Melanocyte of skin (primary cell): ENCODE measurements around the gene C12orf76. TPM values are rescaled to one million over a fixed set of nuclear protein-coding genes. Genes with fewer than 3 reads are reported as not detected.

Experiments used
- small RNA-seq, 2 donors: library from RNA; depleted of rRNA; stranded (forward); fragments of <200 nt; gene quantifications; one replicate each; pipeline ENCODE3, GENCODE V24; 2012
- total RNA-seq, 2 donors: library from RNA; depleted of rRNA; stranded (reverse); fragments of >200 nt; gene quantifications; 2 replicates each; pipeline ENCODE4 v1.2.3, GENCODE V29; 2012

Gene C12orf76, protein sequence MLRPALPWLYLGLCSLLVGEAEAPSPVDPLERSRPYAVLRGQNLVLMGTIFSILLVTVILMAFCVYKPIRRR
- 10 to 100 TPM in 1 of 2 donors, 1 to 10 TPM in 1; 8.7 to 14.8 TPM for total RNA-seq

DNA sequence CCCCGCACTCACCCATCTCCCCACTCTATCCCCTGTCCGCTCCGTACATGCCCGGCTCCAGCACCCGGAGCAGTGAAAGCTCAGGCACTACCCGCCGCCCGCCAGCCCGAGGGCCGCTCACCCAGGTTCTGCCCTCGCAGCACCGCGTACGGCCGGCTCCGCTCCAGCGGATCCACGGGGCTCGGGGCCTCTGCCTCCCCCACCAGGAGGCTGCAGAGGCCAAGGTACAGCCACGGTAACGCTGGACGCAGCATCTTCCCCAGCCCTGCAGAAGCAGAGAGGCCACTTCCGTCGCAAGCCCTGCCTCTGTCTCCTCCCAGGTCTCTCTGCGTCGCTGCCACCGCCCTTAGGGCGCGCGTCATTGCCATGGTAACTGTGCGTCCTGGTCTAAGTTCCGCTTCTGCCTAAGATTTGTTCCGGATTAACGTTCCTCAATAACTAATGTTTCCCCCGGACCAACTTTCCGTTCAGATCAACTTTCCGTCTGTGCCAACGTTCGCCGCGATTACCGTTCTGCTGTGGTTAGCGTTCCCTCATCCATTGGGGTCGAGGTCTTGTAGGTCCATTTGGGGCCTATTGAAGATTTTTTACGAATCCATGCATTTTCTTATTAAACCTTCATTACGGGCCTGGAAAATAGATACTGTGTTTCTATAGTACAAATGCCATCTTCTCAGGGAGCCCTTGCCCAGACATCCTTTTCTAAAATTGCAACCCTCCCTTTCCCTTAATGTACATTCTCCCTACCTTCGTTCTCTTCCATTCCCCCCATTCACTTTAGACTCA lies at the start of gene C12orf76:
Gene C12orf76 (minus strand): TSS at position 281 of the 786 bp plus-strand sequence. CDS start 27 bp downstream, at position 254.

DNA sequence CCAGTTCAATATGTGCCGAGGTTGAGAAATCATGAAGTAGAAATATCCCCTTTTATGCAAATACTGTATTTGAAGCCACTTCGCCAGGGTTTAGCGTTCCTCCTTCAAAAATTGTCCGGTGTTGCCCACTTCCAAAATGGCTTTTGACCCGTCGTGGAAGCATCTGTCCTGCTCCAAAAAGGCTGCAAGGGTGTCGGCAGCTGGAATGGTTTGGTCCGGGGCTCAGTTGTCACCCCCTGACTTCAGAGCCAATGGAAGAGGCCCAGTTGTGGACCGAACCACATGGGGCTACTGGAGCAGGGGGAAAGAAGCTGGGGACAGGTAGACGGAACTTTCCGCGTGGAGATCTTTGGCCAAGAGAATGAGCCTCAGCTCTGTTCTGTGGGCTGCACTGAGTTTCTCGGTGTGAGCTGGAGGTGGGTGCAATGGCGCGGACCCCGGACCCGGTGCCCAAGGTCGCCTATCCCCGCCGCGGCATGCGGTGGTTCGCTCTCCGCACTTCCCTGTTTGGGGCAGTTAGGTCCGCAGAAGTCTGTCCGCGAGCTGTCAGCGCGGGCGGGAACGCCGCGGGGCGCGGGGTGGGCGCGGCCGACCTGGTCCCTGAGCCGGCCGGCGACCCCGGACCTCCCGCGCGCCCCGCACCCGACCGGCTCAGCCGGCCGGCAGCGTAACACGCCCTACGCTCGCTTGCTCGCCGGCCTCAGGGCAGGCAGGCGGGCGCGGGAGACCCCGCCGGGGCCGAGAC lies 49.2 kb downstream of the C12orf76 start, which contains the start of gene ANKRD13A:
Gene ANKRD13A (plus strand): TSS at position 527 of the 745 bp plus-strand sequence. CDS start 259 bp downstream, outside the sequence.

DNA sequence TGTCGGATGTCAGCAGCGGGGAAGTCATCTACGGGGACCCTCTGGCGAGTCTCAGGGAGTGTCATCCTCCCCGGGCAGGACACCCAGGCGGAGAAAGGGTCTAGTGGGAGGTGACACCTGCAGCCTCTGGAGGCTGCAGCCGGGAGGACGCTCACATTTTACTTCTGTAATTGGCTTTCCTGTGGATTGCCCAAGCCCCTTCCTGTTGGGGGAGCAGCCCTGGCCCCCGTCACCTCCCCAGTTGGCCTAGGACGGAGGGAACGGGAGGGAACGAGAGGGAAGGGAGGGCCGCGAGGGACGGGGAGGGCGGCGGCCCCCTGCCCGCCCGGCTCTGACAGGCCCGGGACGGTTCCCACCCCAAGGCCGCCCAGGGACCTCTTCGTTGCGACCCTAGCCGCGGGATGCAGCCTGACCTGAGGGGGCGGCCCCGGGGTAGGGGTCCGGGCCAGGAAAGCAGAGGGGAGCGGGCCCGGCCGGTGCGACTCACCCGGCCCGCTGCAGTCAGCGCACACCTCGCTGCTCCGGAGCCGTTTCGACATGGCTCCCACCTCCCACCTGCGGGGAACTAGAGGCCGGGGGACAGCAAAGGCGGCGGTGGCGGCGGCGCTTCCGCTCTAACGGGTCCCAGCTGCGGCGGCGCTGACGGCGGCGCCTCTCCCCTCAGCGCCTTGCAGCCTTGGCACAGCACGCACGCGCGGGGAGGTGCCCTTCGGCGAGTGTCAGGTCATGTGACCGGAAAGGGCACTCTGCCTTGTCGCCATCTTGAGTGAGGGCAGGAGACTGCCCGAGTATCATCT lies 52.4 kb downstream of the C12orf76 start, which contains the start of gene GIT2:
Gene GIT2 (minus strand): TSS at position 683 of the 797 bp plus-strand sequence. CDS start 144 bp downstream, at position 539.

Small RNAs within 50 kb of the gene (small RNA-seq; reads per million reads assigned to genes)
- 0 reads per million in 2 donors for gene AC007546.2

Other genes with a start within 250 kb of the C12orf76 start
- gene TRPV4, start 215.1 kb downstream of the C12orf76 start, total RNA-seq: 1 to 10 TPM in 1 of 2 donors, under 1 TPM in 1; under 0.01 to 1.3 TPM
- gene GLTP, start 168.0 kb downstream of the C12orf76 start, total RNA-seq: 10 to 100 TPM; 19.0 to 19.6 TPM
- 10 to 100 TPM in 1 of 2 donors, 1 to 10 TPM in 1; 9.3 to 11.0 TPM for gene TCHP, start 148.2 kb downstream of the C12orf76 start, total RNA-seq
- 10 to 100 TPM; 33.4 to 39.0 TPM for gene GIT2, start 52.2 kb downstream of the C12orf76 start, total RNA-seq
- 10 to 100 TPM; 24.3 to 34.8 TPM for gene ANKRD13A, start 49.1 kb downstream of the C12orf76 start, total RNA-seq
- 10 to 100 TPM; 16.7 to 30.3 TPM for gene IFT81, start 75.8 kb upstream of the C12orf76 start, total RNA-seq
- 100 to 1,000 TPM; 110 to 189 TPM for gene ATP2A2, start 232.7 kb upstream of the C12orf76 start, total RNA-seq